Suppressor macrophage treated with lipopolysaccharide for 1 hour (primary cell): ENCODE results near the gene RAB37.

ENCODE experiments used
- DNase-seq, 3 donors: peaks; one replicate each; pipeline ENCODE4 v3.0.0-alpha.2; 2020 to 2022

RAB37 gene

GRCh38 chr17:74746376-74746775 is 9.3 kb downstream of the RAB37 start:
- DNase-seq = no peak

- DNase-seq = peak; percentile 59 to 66 (median 66)
These were observed 9.9 kb downstream of the RAB37 start for GRCh38 chr17:74746922-74747321.

GRCh38 chr17:74748279-74748528 is 11.1 kb downstream of the RAB37 start:
- DNase-seq = no peak

GRCh38 chr17:74748529-74749278 is 11.6 kb downstream of the RAB37 start, which contains the start of gene NHERF1:
NHERF1 (plus strand) TSS chr17:74748628; CDS start chr17:74748847, 219 bp downstream.
- peak; percentile 97 to 100 (median 99) for DNase-seq

GRCh38 chr17:74749279-74750038 is 12.4 kb downstream of the RAB37 start:
- peak in 2 of 3 donors; percentile 27 to 47 for DNase-seq

GRCh38 chr17:74750039-74750326 is 12.9 kb downstream of the RAB37 start:
- no peak for DNase-seq

GRCh38 chr17:74750327-74751069 is 13.4 kb downstream of the RAB37 start:
- no peak for DNase-seq

GRCh38 chr17:74752415-74752814 is 15.4 kb downstream of the RAB37 start:
- no peak for DNase-seq

GRCh38 chr17:74752822-74753401 is 15.9 kb downstream of the RAB37 start:
- no peak for DNase-seq

GRCh38 chr17:74754832-74755231 is 17.8 kb downstream of the RAB37 start:
- DNase-seq = no peak

- no peak for DNase-seq
These were observed 18.5 kb downstream of the RAB37 start for GRCh38 chr17:74755533-74755932.

- no peak for DNase-seq
These were observed 19.8 kb downstream of the RAB37 start for GRCh38 chr17:74756891-74757290.

- DNase-seq = no peak
These were observed 20.4 kb downstream of the RAB37 start for GRCh38 chr17:74757502-74757901.

GRCh38 chr17:74757931-74758847 is 21.1 kb downstream of the RAB37 start:
- DNase-seq = peak in 1 of 3 donors; percentile 26

- DNase-seq = peak; percentile 62 to 80 (median 67)
These were observed 21.8 kb downstream of the RAB37 start for GRCh38 chr17:74758848-74759168.

GRCh38 chr17:74759243-74759801 is 22.3 kb downstream of the RAB37 start:
- DNase-seq = no peak

GRCh38 chr17:74759941-74760340 is 22.9 kb downstream of the RAB37 start:
- no peak for DNase-seq

- DNase-seq = no peak
These were observed 23.5 kb downstream of the RAB37 start for GRCh38 chr17:74760404-74761105.

GRCh38 chr17:74761419-74761818 is 24.4 kb downstream of the RAB37 start:
- no peak for DNase-seq

- no peak for DNase-seq
These were observed 24.9 kb downstream of the RAB37 start for GRCh38 chr17:74761931-74762330.

- no peak for DNase-seq
These were observed 26.7 kb downstream of the RAB37 start for GRCh38 chr17:74763565-74764387.
